Measurements from ENCODE around the gene ARHGAP26. TPM values are rescaled to one million over a fixed set of nuclear protein-coding genes. Genes with fewer than 3 reads are reported as not detected.

Gene ARHGAP26
- total RNA-seq, 1 donor = 1.7 TPM

DNA sequence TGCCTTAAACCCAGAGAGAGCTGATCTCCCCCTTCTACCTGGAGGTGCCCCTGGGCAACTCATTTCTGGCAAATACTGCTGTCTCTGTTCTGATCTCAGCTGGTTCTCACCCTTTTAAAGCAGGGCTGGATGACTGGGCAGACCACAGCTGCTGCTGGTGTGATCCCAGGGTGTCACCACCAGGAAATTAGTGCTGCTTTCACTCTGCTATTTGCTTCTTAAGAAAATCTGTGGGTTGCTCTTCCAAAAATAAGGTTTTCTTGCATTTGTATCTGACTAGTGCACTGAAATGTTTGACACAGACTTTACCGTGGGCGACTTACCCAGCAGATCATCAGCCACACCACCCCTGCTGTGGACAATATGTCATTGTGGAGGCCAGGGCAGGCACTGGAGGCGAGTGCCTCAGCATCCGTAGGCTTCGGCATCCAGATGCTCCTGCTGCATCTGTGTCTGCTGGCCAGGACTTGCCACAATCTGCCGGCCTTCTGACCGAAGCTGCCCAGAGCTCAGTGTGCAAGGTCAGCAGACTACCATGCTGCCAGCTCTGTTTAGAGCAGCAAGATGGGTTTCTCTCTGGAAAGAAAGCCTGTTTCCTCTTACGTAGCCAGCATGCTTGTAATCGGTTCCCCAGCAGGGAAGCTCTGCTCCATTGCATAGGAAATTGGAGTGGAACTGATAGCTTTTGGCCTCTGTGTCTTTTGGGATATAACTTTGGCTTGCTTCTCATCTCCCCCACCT, 13.6 kb downstream of the ARHGAP26 start:
- TF ChIP-seq, protein P1, sequence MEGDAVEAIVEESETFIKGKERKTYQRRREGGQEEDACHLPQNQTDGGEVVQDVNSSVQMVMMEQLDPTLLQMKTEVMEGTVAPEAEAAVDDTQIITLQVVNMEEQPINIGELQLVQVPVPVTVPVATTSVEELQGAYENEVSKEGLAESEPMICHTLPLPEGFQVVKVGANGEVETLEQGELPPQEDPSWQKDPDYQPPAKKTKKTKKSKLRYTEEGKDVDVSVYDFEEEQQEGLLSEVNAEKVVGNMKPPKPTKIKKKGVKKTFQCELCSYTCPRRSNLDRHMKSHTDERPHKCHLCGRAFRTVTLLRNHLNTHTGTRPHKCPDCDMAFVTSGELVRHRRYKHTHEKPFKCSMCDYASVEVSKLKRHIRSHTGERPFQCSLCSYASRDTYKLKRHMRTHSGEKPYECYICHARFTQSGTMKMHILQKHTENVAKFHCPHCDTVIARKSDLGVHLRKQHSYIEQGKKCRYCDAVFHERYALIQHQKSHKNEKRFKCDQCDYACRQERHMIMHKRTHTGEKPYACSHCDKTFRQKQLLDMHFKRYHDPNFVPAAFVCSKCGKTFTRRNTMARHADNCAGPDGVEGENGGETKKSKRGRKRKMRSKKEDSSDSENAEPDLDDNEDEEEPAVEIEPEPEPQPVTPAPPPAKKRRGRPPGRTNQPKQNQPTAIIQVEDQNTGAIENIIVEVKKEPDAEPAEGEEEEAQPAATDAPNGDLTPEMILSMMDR (IDR thresholded peaks at IDR 0.05; ENCODE audit: insufficient read depth, low read depth, low read length) = no peak
- no peak for DNase-seq (ENCODE audit: low read depth)
- no peak overlapping the region for H3K4me3 ChIP-seq (ENCODE audit: low read depth, low read length)

DNA sequence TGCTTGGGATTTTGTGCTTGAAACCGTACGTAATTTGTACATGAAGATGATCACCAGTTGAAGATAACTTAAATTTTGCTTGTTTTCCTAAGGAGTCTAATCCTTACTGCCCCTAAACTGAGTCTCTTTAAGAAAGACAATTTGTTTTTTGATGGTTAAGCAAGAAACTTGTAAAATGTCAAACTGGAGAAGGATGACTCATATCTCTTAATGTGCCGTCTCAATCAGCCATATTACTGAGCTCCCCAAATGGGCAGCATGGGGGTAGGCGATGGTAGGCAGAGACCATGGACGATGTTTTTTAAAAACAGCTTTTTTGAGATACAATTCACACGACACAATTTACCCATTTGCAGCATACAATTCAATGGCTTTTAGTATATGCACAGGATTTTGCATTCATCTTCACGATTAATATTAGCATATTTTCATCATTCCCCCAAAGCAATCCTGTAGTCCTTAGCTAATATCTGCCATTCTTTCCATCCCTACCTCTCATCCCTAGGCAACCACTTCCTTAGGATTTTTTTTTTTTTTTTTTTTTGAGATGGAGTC, 14.3 kb downstream of the ARHGAP26 start:
- DNase-seq (ENCODE audit: low read depth) = no peak
- H3K4me3 ChIP-seq (ENCODE audit: low read depth, low read length) = no peak overlapping the region
- TF ChIP-seq, protein P1 (IDR thresholded peaks at IDR 0.05; ENCODE audit: insufficient read depth, low read depth, low read length) = no peak

DNA sequence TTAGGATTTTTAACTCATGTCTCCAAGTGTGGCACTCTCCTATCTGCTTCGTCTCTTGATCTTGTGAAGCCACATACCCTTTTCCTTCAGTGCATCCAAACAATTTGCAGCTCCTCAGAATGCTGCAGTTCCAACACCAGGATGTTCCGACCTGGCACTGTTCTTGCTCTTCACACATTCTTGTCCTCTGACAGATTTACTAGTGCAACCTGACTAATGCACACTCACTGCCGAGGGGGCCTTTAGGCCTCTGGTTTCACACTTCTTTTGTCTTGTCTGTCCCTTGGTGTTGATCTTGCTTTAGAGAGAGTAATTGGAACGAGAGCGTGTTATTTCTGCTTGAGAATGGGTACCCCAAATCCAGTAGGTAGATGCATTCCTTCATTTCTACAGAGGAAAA, 15.0 kb downstream of the ARHGAP26 start:
- no peak for DNase-seq (ENCODE audit: low read depth)
- TF ChIP-seq, protein P1 (IDR thresholded peaks at IDR 0.05; ENCODE audit: insufficient read depth, low read depth, low read length) = no peak
- H3K4me3 ChIP-seq (ENCODE audit: low read depth, low read length) = no peak overlapping the region

DNA sequence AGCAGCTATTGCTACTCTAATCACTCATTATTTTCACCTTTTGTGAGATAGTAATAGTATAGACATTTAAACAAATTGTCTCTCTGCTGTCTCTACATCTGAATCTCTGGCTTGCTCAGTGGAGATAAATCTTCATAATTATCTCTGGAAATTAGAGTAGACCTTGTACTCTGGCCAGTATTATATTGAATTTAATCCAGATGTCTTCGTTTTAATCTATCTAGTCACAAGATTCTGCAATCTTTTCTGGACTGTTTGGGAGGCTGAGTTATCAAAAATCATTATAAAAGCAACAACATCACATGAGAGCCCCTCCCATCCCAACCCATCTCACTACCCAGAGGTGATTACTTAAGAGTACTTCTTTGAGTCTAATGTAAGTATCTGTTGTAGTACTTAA, 19.0 kb downstream of the ARHGAP26 start:
- TF ChIP-seq, protein P1 (IDR thresholded peaks at IDR 0.05; ENCODE audit: insufficient read depth, low read depth, low read length) = no peak
- DNase-seq (ENCODE audit: low read depth) = no peak
- no peak overlapping the region for H3K4me3 ChIP-seq (ENCODE audit: low read depth, low read length)

DNA sequence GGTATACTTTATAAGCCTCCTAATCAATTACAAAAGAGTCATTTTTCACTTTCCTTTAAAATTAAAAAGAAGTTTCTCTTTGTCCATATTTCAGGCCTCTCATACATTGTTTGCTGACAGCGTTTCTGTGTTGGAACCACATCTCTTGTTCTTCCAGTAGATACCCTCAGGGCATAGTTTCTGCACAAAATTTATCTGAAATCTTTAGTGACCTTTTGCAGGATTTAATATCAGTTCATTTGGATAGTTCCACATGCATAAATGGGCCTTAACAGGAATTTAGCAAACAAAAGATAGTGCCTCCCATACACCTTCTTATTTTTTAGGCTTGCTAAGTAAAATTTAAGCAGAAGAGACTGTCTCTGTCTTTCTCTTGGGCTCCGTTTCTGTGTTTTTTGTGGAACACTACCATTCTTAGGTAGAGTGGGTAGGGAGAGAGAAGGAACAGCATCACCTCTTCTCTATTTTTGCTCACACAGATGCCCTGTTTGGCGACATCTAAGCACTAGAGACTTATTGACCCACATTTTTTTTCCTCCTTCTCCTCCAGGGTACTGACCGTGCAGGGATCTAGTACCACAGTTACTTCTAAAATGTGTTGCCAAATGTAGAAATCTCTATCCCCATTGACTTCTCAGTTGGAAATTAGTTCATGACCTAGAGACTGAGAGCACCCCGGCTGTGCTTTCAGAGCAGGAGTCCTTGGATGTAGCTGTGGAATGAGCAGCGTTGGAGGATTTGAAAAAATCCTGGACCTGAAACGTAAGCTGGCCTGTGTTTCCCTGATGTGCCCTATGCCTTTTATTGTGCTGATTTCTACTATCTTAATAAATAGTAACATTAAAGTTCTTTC, 22.1 kb downstream of the ARHGAP26 start:
- TF ChIP-seq, protein P1 (IDR thresholded peaks at IDR 0.05; ENCODE audit: insufficient read depth, low read depth, low read length) = no peak
- no peak for DNase-seq (ENCODE audit: low read depth)
- no peak overlapping the region for H3K4me3 ChIP-seq (ENCODE audit: low read depth, low read length)

DNA sequence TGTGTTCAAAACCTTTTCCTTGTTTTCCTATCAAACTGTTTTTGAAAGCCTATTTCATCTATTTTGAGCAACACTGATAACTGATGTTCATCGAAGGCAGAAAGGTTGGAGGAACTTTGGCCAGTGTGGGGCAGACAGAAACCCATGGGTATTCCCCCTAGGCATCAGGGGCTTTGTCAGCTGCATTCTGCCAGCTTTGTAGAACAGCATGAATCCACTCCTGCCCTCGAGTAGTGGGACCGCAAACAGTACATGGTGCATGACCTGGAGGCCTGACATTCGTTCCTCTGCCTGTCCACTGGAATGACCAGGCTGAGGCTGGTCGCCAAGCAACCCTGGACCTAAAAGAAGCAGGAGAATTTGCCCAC, 22.7 kb downstream of the ARHGAP26 start:
- H3K4me3 ChIP-seq (ENCODE audit: low read depth, low read length) = no peak overlapping the region
- TF ChIP-seq, protein P1 (IDR thresholded peaks at IDR 0.05; ENCODE audit: insufficient read depth, low read depth, low read length) = no peak
- no peak for DNase-seq (ENCODE audit: low read depth)
